SK-N-SH (cell line): Measurements from ENCODE around the gene ATE1. TPM values are rescaled to one million over a fixed set of nuclear protein-coding genes. Genes with fewer than 3 reads are reported as not detected.

Experiments used
- CTCF ChIA-PET: fragments of 300-600, 350-600 bp; formaldehyde crosslinking; extraction: SDS; loops from one replicate; lab custom pipeline; 2021; lab: Yijun Ruan, JAX
- POLR2A ChIA-PET: fragments of 350-600 bp; sonication (Branson Sonifier 250); formaldehyde crosslinking; extraction: SDS; loops from one replicate; lab custom pipeline; 2020; ENCODE audit warnings: antibody characterized with exemption, inconsistent platforms; lab: Yijun Ruan, JAX
- DNase-seq: peaks from one replicate; pipeline ENCODE4 v3.0.0; 2012
- H2AFZ ChIP-seq: fragments of 200-600 bp; sonication (generic); 2 replicates; pipeline ENCODE4 v1.8.1; 2016; ENCODE audit warnings: antibody characterized with exemption, mild to moderate bottlenecking, low read depth
- H3F3A ChIP-seq: fragments of 200-600 bp; sonication (generic); replicated peaks from 2 replicates; pipeline ENCODE3; 2016; ENCODE audit warnings: antibody characterized with exemption, mild to moderate bottlenecking; ENCODE audit not compliant: insufficient read depth
- H3K27ac ChIP-seq, 2 experiments: fragments of 200-500 bp in 1 of 2; fragments of 200-600 bp in 1 of 2; sonication (Bioruptor generic) in 1 of 2; sonication (generic), shearing (Covaris generic) in 1 of 2; 2 replicates each; pipeline versions ENCODE4 v1.5.1 to v1.6.1; 2014 to 2016; ENCODE audit warnings: low read depth in 2 of 2, inconsistent platforms in 1 of 2, low read length in 1 of 2, mild to moderate bottlenecking in 1 of 2, mixed read lengths in 1 of 2
- H3K27me3 ChIP-seq: fragments of 200-600 bp; sonication (generic), shearing (Covaris generic); 2 replicates; pipeline ENCODE4 v1.6.1; 2016; ENCODE audit warnings: mixed run types; ENCODE audit not compliant: insufficient read depth
- H3K36me3 ChIP-seq, 2 experiments: fragments of 200-500 bp in 1 of 2; fragments of 200-600 bp in 1 of 2; sonication (Bioruptor generic) in 1 of 2; sonication (generic) in 1 of 2; replicated peaks in 1 of 2; 2 replicates each; pipeline versions ENCODE3 to v1.5.1; 2014 to 2016; ENCODE audit warnings: low read length in 1 of 2, mild to moderate bottlenecking in 1 of 2; ENCODE audit not compliant: insufficient read depth in 2 of 2, control insufficient read depth in 1 of 2
- H3K4me1 ChIP-seq, 2 experiments: fragments of 200-500 bp in 1 of 2; fragments of 200-600 bp in 1 of 2; sonication (Bioruptor generic) in 1 of 2; sonication (generic), shearing (Covaris generic) in 1 of 2; 2 replicates each; pipeline versions ENCODE4 v1.5.1 to v1.6.1; 2014 to 2016; ENCODE audit warnings: low read depth in 1 of 2, low read length in 1 of 2, mixed run types in 1 of 2; ENCODE audit not compliant: insufficient read depth in 2 of 2, control insufficient read depth in 1 of 2
- H3K4me2 ChIP-seq: fragments of 200-600 bp; sonication (generic), shearing (Covaris generic); 2 replicates; pipeline ENCODE4 v1.6.1; 2017; ENCODE audit warnings: mixed run types
- H3K4me3 ChIP-seq, 2 experiments: fragments of 200-500 bp in 1 of 2; fragments of 200-600 bp in 1 of 2; sonication (Bioruptor generic) in 1 of 2; sonication (generic), shearing (Covaris generic) in 1 of 2; 2 replicates each; pipeline versions ENCODE4 v1.5.1 to v1.8.1; 2014 to 2016; ENCODE audit warnings: low read depth in 2 of 2, inconsistent platforms in 1 of 2, low read length in 1 of 2, mild to moderate bottlenecking in 1 of 2, mixed read lengths in 1 of 2, moderate library complexity in 1 of 2
- H3K79me2 ChIP-seq: fragments of 200-600 bp; sonication (generic); 2 replicates; pipeline ENCODE4 v1.8.1; 2017; ENCODE audit warnings: mild to moderate bottlenecking; ENCODE audit not compliant: insufficient read depth
- H3K9ac ChIP-seq: fragments of 200-600 bp; sonication (generic); 2 replicates; pipeline ENCODE4 v1.6.1; 2017; ENCODE audit warnings: mixed run types
- H3K9me2 ChIP-seq: fragments of 200-600 bp; sonication (generic); 2 replicates; pipeline ENCODE4 v1.6.1; 2017; ENCODE audit warnings: mixed run types
- H3K9me3 ChIP-seq: fragments of 200-600 bp; sonication (generic); 2 replicates; pipeline ENCODE4 v1.6.1; 2017; ENCODE audit warnings: mixed run types, mild to moderate bottlenecking, moderate library complexity
- H4K20me1 ChIP-seq: fragments of 200-600 bp; sonication (generic); 2 replicates; pipeline ENCODE4 v1.6.1; 2017; ENCODE audit warnings: mild to moderate bottlenecking, mixed run types; ENCODE audit not compliant: insufficient read depth
- ELF1 ChIP-seq: IDR thresholded peaks from 2 replicates; pipeline ENCODE4 v1.4.0; 2012
- EP300 ChIP-seq, 2 experiments: IDR thresholded peaks; 2 replicates each; pipeline versions ENCODE4 v1.4.0 to v1.6.1; 2012; ENCODE audit warnings: borderline replicate concordance in 1 of 2, low read depth in 1 of 2, low read length in 1 of 2
- EZH2phosphoT487 ChIP-seq: fragments of 200-600 bp; sonication (generic); IDR thresholded peaks from 2 replicates; pipeline ENCODE4 v1.6.1; 2017; ENCODE audit warnings: low read depth, mixed run types, mild to moderate bottlenecking, antibody characterized with exemption, moderate library complexity, borderline replicate concordance
- FOSL2 ChIP-seq: IDR thresholded peaks from 2 replicates; pipeline ENCODE4 v1.4.0; 2012; ENCODE audit warnings: low read depth, mild to moderate bottlenecking, moderate library complexity, borderline replicate concordance
- FOXJ3 ChIP-seq: sonication (generic); formaldehyde crosslinking; IDR thresholded peaks from 2 replicates; pipeline ENCODE4 v1.5.1; 2020; ENCODE audit warnings: mild to moderate bottlenecking, missing genetic modification reagents
- FOXM1 ChIP-seq: IDR thresholded peaks from 2 replicates; pipeline ENCODE4 v1.4.0; 2012; ENCODE audit warnings: low read depth, mild to moderate bottlenecking
- GATA2 ChIP-seq: sonication (generic); formaldehyde crosslinking; IDR thresholded peaks from 2 replicates; pipeline ENCODE4 v1.5.0; 2020; ENCODE audit warnings: mild to moderate bottlenecking, missing genetic modification reagents
- IRF3 ChIP-seq: fragments of 150-350 bp; IDR thresholded peaks from 2 replicates; pipeline ENCODE4 v1.6.1; 2016; ENCODE audit warnings: mild to moderate bottlenecking, low read depth, low read length
- JUND ChIP-seq: IDR thresholded peaks from 2 replicates; pipeline ENCODE4 v1.4.0; 2012
- MAX ChIP-seq: IDR thresholded peaks from 2 replicates; pipeline ENCODE4 v1.4.0; 2012; ENCODE audit warnings: low read depth
- MEF2A ChIP-seq: IDR thresholded peaks from 2 replicates; pipeline ENCODE4 v1.4.0; 2012; ENCODE audit warnings: low read depth, borderline replicate concordance
- RAD21 ChIP-seq: IDR thresholded peaks from 2 replicates; pipeline ENCODE4 v1.6.1; 2012; ENCODE audit warnings: mild to moderate bottlenecking, low read length
- RFX5 ChIP-seq: IDR thresholded peaks from 2 replicates; pipeline ENCODE4 v1.6.1; 2012; ENCODE audit warnings: mild to moderate bottlenecking, improper control_type of control experiment, low read length
- USF2 ChIP-seq: fragments of 150-350 bp; IDR thresholded peaks from 2 replicates; pipeline ENCODE4 v1.6.1; 2017; ENCODE audit warnings: antibody characterized with exemption, low read length, low read depth, borderline replicate concordance
- ZBTB33 ChIP-seq: IDR thresholded peaks from 2 replicates; pipeline ENCODE4 v1.4.0; 2012; ENCODE audit warnings: low read depth, borderline replicate concordance
- WGBS: methylation state at CpG from one replicate; pipeline ENCODE4 v1.1.6; 2017; ENCODE audit warnings: low lambda C conversion rate; 5-methylcytosine and 5-hydroxymethylcytosine counted together
- polyA plus RNA-seq, 3 experiments: library from polyadenylated mRNA; depleted of rRNA; stranded (reverse); fragments of >200 nt; gene quantifications; 2 replicates each; pipeline ENCODE4 v1.2.3, GENCODE V29; 2012

Gene ATE1
- polyA plus RNA-seq, 1 of the 3 experiments (the other 2 are of a cell fraction), result 6.3 TPM

- no peaks in the 10 kb centered on the region for H3K9me2 ChIP-seq
- H4K20me1 ChIP-seq, result no peaks in the 10 kb centered on the region
- no peaks in the 10 kb centered on the region for H3K4me1 ChIP-seq
- no peak for DNase-seq
- no peak overlapping the region for H3K27ac ChIP-seq
- ChIA-PET POLR2A (no interaction called here), CTCF (interaction anchor here (0.9 to 2.3 kb wide), 4 partner anchors 11 to 210 kb away, joined by 3 to 6 read pairs (median 3); no protein-coding TSS in a partner anchor)
- no peak overlapping the region for H3K4me2 ChIP-seq
- H2AFZ ChIP-seq, result no peak overlapping the region
- H3K79me2 ChIP-seq, result no peaks in the 10 kb centered on the region
- H3K9me3 ChIP-seq, result no peaks in the 10 kb centered on the region
- peaks cover 6 to 9% of the 10 kb centered on the region in 2 experiments for H3K36me3 ChIP-seq
- H3K27me3 ChIP-seq, result no peaks in the 10 kb centered on the region
- H3K4me3 ChIP-seq, result no peak overlapping the region
- H3K9ac ChIP-seq, result no peak overlapping the region
- H3F3A ChIP-seq, result no peaks in the 10 kb centered on the region
- TF ChIP-seq RAD21, result no peak
- no peak for TF ChIP-seq ELF1
- no peak for TF ChIP-seq ZBTB33
- TF ChIP-seq RFX5, result no peak
- no peak for TF ChIP-seq EZH2phosphoT487
- TF ChIP-seq FOXM1, result no peak
- no peak for TF ChIP-seq USF2
- TF ChIP-seq FOSL2, result no peak
- no peak for TF ChIP-seq MEF2A
- no peak for TF ChIP-seq GATA2 (CRISPR knock-in tag)
- TF ChIP-seq MAX, result no peak
- no peak for TF ChIP-seq FOXJ3 (CRISPR knock-in tag)
- no peak for TF ChIP-seq EP300 (IDR thresholded peaks at IDR 0.05; ENCODE audit: borderline replicate concordance in 1 of 2, low read depth in 1 of 2, low read length in 1 of 2)
- TF ChIP-seq JUND, result no peak
- TF ChIP-seq IRF3, result no peak
- 64% methylated on average over 2 of the region's 2 CpGs for WGBS
Observed at GRCh38 chr10:121818599-121818998, 109.2 kb downstream of the ATE1 start.
